HS-27A (cell line): ENCODE data around the gene PLPPR1.

Source experiments
- DNase-seq: peaks from one replicate; pipeline ENCODE4 v3.0.0-alpha.2; 2012; ENCODE audit warnings: low read depth, missing footprints

PLPPR1 gene

GRCh38 chr9:101350285-101350684 is 321.8 kb downstream of the PLPPR1 start:
- DNase-seq = no peak

- no peak for DNase-seq
These were observed 324.5 kb downstream of the PLPPR1 start for GRCh38 chr9:101352892-101353463.

GRCh38 chr9:101353683-101354082 is 325.2 kb downstream of the PLPPR1 start:
- DNase-seq = no peak

GRCh38 chr9:101354143-101354764 is 325.7 kb downstream of the PLPPR1 start:
- no peak for DNase-seq

- DNase-seq = no peak
These were observed 326.5 kb downstream of the PLPPR1 start for GRCh38 chr9:101354765-101355708.

- DNase-seq = no peak
These were observed 328.1 kb downstream of the PLPPR1 start for GRCh38 chr9:101356619-101357018.

GRCh38 chr9:101359679-101360078 is 331.2 kb downstream of the PLPPR1 start:
- DNase-seq = no peak

- DNase-seq = no peak
These were observed 332.1 kb downstream of the PLPPR1 start for GRCh38 chr9:101360647-101361046.

- DNase-seq = no peak
These were observed 333.9 kb downstream of the PLPPR1 start for GRCh38 chr9:101362450-101362849.

GRCh38 chr9:101365181-101365580 is 336.7 kb downstream of the PLPPR1 start:
- no peak for DNase-seq

GRCh38 chr9:101366038-101366756 is 337.7 kb downstream of the PLPPR1 start:
- DNase-seq = no peak

- DNase-seq = no peak
These were observed 338.8 kb downstream of the PLPPR1 start for GRCh38 chr9:101367323-101367722.

GRCh38 chr9:101369286-101369685 is 340.8 kb downstream of the PLPPR1 start:
- DNase-seq = no peak

GRCh38 chr9:101369884-101370531 is 341.5 kb downstream of the PLPPR1 start:
- no peak for DNase-seq

GRCh38 chr9:101371813-101372212 is 343.3 kb downstream of the PLPPR1 start:
- no peak for DNase-seq

- no peak for DNase-seq
These were observed 344.0 kb downstream of the PLPPR1 start for GRCh38 chr9:101372327-101373118.
